Upper lobe of left lung (tissue), 6 donors: Measurements from ENCODE around the gene TMEM14A. TPM values are rescaled to one million over a fixed set of nuclear protein-coding genes. Genes with fewer than 3 reads are reported as not detected.

Source experiments
- ATAC-seq, 2 donors: fragments of 200-7000 bp; cut with Tn5 transposase; one replicate each; pipeline ENCODE4 v1.9.1; 2022; ENCODE audit warnings: mild to moderate bottlenecking in 2 of 2, moderate library complexity in 2 of 2; ENCODE audit not compliant: low FRiP score in 2 of 2
- DNase-seq, 2 donors: peaks; one replicate each; pipeline ENCODE4 v3.0.0-alpha.2; 2019 to 2020
- H3K27ac ChIP-seq, 4 donors: fragments of 200-600 bp; sonication (generic); one replicate each; pipeline ENCODE4 v1.5.1; 2016 to 2019
- H3K27me3 ChIP-seq, 4 donors: fragments of 200-600 bp; sonication (generic); one replicate each; pipeline ENCODE4 v1.5.1; 2017 to 2019
- H3K36me3 ChIP-seq, 4 donors: fragments of 200-600 bp; sonication (generic); one replicate each; pipeline ENCODE4 v1.5.1; 2016 to 2019
- H3K4me1 ChIP-seq, 4 donors: fragments of 200-600 bp; sonication (generic); one replicate each; pipeline ENCODE4 v1.5.1; 2018 to 2019
- H3K4me3 ChIP-seq, 4 donors: fragments of 200-600 bp; sonication (generic); one replicate each; pipeline ENCODE4 v1.5.1; 2017 to 2019; ENCODE audit warnings: mild to moderate bottlenecking in 2 of 4, moderate library complexity in 1 of 4
- H3K9me3 ChIP-seq, 4 donors: fragments of 200-600 bp; sonication (generic); one replicate each; pipeline ENCODE4 v1.5.1; 2018 to 2019
- CTCF ChIP-seq, 6 experiments: fragments of 450-650 bp in 4 of 6; fragments of 200-600 bp in 2 of 6; sonication (generic) in 2 of 6; IDR thresholded peaks; one replicate each; pipeline ENCODE4 v1.5.1; 2016 to 2019; ENCODE audit warnings: antibody characterized with exemption in 6 of 6
- EP300 ChIP-seq, 4 donors: sonication (generic); formaldehyde crosslinking; IDR thresholded peaks; one replicate each; pipeline ENCODE4 v1.5.1; 2017; ENCODE audit warnings: antibody characterized with exemption in 4 of 4, control low read depth in 2 of 4
- POLR2A ChIP-seq, 4 donors: fragments of 450-650 bp; IDR thresholded peaks; one replicate each; pipeline ENCODE4 v1.5.1; 2016 to 2017; ENCODE audit warnings: antibody characterized with exemption in 4 of 4, mild to moderate bottlenecking in 2 of 4
- POLR2AphosphoS5 ChIP-seq, 2 donors: sonication (generic); formaldehyde crosslinking; IDR thresholded peaks; one replicate each; pipeline ENCODE4 v1.5.1; 2017; ENCODE audit warnings: antibody characterized with exemption in 2 of 2
- WGBS, 2 donors: methylation state at CpG; one replicate each; pipeline ENCODE4 v1.1.5; 2017 to 2018; 5-methylcytosine and 5-hydroxymethylcytosine counted together
- small RNA-seq, 4 donors: library from RNA; depleted of rRNA; stranded (forward); fragments of <200 nt; gene quantifications; one replicate each; pipeline ENCODE3, GENCODE V24; 2016
- total RNA-seq, 6 donors: library from RNA; depleted of rRNA in 4 of 6; stranded (reverse); fragments of >200 nt in 4 of 6; gene quantifications; one replicate each; pipeline versions ENCODE4 v1.1.0 to v1.2.1, GENCODE V29; 2016 to 2021
- donor health status: DM: no; HTN: no; CAD: no; lungs with moderate emphysema.
- donor health status: DM: no; HTN: yes; CAD: no; lungs with severe emphysema.

Gene TMEM14A
- total RNA-seq, 6 donors from 2014 or later, result 8.7 to 25.3 (median 14.3) TPM; not detected in 1

GRCh38 chr6:52736145-52736544 is 65.2 kb downstream of the TMEM14A start:
- H3K27ac ChIP-seq, result no peak overlapping the region
- 86 to 91% methylated on average over 1 of the region's 1 CpG for WGBS, 2 donors
- TF ChIP-seq POLR2AphosphoS5 (IDR thresholded peaks at IDR 0.05), result no peak
- no peak for TF ChIP-seq CTCF (IDR thresholded peaks at IDR 0.05)
- no peak for TF ChIP-seq POLR2A (IDR thresholded peaks at IDR 0.05)
- TF ChIP-seq EP300 (IDR thresholded peaks at IDR 0.05), result no peak
- H3K27me3 ChIP-seq, result no peaks in the 10 kb centered on the region
- no peaks in the 10 kb centered on the region for H3K36me3 ChIP-seq
- no peak for DNase-seq
- H3K4me3 ChIP-seq, result no peak overlapping the region
- no peaks in the 10 kb centered on the region for H3K4me1 ChIP-seq
- ATAC-seq, result no peak
- H3K9me3 ChIP-seq, result no peaks in the 10 kb centered on the region

Small RNA genes lying within 50 kb of the gene (small RNA-seq; reads per million reads assigned to genes)
- 0 reads per million in 4 donors for gene AL109918.2

Other genes starting within 250 kb of the TMEM14A start
- gene TRAM2, start 94.1 kb upstream of the TMEM14A start, total RNA-seq, result 10 to 100 TPM in 5 of 6 donors, 1 to 10 TPM in 1; 9.4 to 26.8 (median 14.3) TPM
- gene GSTA2, start 92.4 kb downstream of the TMEM14A start, total RNA-seq, result 10 to 100 TPM in 1 of 6 donors, 1 to 10 TPM in 2, under 1 TPM in 1, not detected in 2; 0.40 to 35.8 (median 1.6) TPM
- gene GSTA1, start 132.7 kb downstream of the TMEM14A start, total RNA-seq, result 10 to 100 TPM in 2 of 6 donors, 1 to 10 TPM in 4; 1.2 to 60.9 (median 8.3) TPM
- gene GSTA5, start 169.7 kb downstream of the TMEM14A start, total RNA-seq, result not detected
- gene GSTA3, start 238.6 kb downstream of the TMEM14A start, total RNA-seq, result 1 to 10 TPM in 1 of 6 donors, under 1 TPM in 4, not detected in 1; 0.46 to 2.0 (median 0.57) TPM